Measurements from ENCODE around the gene TRUB1.

GRCh38 chr10:114917927-114918672 is 19.9 kb upstream of the TRUB1 start:
- TF ChIP-seq YY1 (IDR thresholded peaks at IDR 0.05; ENCODE audit: insufficient read depth, insufficient read length) (no peak), ZNF274 (IDR thresholded peaks at IDR 0.05; ENCODE audit: low read depth, low read length) (no peak), SUZ12 (IDR thresholded peaks at IDR 0.05; ENCODE audit: extremely low read depth, insufficient read depth, insufficient read length) (no peak)
